Lung (tissue), 12 donors: ENCODE measurements around the gene AFAP1. TPM values are rescaled to one million over a fixed set of nuclear protein-coding genes. Genes with fewer than 3 reads are reported as not detected.

Experiments
- ATAC-seq: fragments of 200-7000 bp; cut with Tn5 transposase; one replicate; pipeline ENCODE4 v1.9.1; 2020; ENCODE audit warnings: moderate number of reproducible peaks; ENCODE audit not compliant: insufficient read depth, low FRiP score
- DNase-seq, 3 donors: peaks; one replicate each; pipeline ENCODE4 v3.0.0-alpha.2; 2013 to 2017
- H3K27ac ChIP-seq, 2 donors: one replicate each; pipeline ENCODE4 v1.5.1; 2013; ENCODE audit warnings: mild to moderate bottlenecking in 2 of 2, moderate library complexity in 2 of 2, control low read depth in 1 of 2, inconsistent platforms in 1 of 2, low read depth in 1 of 2, low read length in 1 of 2
- H3K27me3 ChIP-seq, 3 donors: one replicate each; pipeline ENCODE4 v1.5.1; 2013; ENCODE audit warnings: low read length in 2 of 3; ENCODE audit not compliant: control insufficient read depth in 3 of 3, insufficient read depth in 3 of 3
- H3K36me3 ChIP-seq, 4 donors: one replicate each; pipeline ENCODE4 v1.5.1; 2013; ENCODE audit warnings: low read length in 4 of 4, mild to moderate bottlenecking in 1 of 4, moderate library complexity in 1 of 4; ENCODE audit not compliant: control insufficient read depth in 4 of 4, insufficient read depth in 4 of 4
- H3K4me1 ChIP-seq, 5 donors: one replicate each; pipeline ENCODE4 v1.5.1; 2013; ENCODE audit warnings: low read length in 5 of 5, mild to moderate bottlenecking in 2 of 5, moderate library complexity in 1 of 5; ENCODE audit not compliant: control insufficient read depth in 5 of 5, insufficient read depth in 5 of 5
- H3K4me3 ChIP-seq: one replicate; pipeline ENCODE4 v1.5.1; 2013; ENCODE audit warnings: mild to moderate bottlenecking, control low read depth, moderate library complexity
- H3K9ac ChIP-seq, 2 donors: one replicate each; pipeline ENCODE4 v1.5.1; 2013; ENCODE audit warnings: low read length in 2 of 2, control low read depth in 1 of 2; ENCODE audit not compliant: insufficient read depth in 1 of 2
- H3K9me3 ChIP-seq, 4 donors: one replicate each; pipeline ENCODE4 v1.5.1; 2013; ENCODE audit warnings: low read length in 3 of 4, mild to moderate bottlenecking in 1 of 4, moderate library complexity in 1 of 4; ENCODE audit not compliant: control insufficient read depth in 4 of 4, insufficient read depth in 3 of 4
- CTCF ChIP-seq: IDR thresholded peaks from 2 replicates; pipeline ENCODE4 v1.5.1; 2012; ENCODE audit warnings: mild to moderate bottlenecking; ENCODE audit errors: control extremely low read depth, extremely low read depth
- WGBS, 2 donors: extraction: QIAGEN DNeasy Blood & Tissue Kit; methylation state at CpG; one replicate each; pipeline ENCODE4 v1.1.7; 2013; 5-methylcytosine and 5-hydroxymethylcytosine counted together
- polyA plus RNA-seq, 2 donors: library from polyadenylated mRNA; stranded (reverse); fragments of 200-250 nt; gene quantifications; one replicate each; pipeline ENCODE4 v1.2.1, GENCODE V29; 2013
- total RNA-seq, 2 donors: library from RNA; depleted of rRNA in 1 of 2; stranded (reverse); fragments of >200 nt in 1 of 2; gene quantifications; one replicate each; pipeline ENCODE4 v1.2.1, GENCODE V29; 2014 to 2021
- donor health status: control.
- donor health status: control.
- donor health status: Bipolar disorder and iron deficiency.
- donor health status: healthy.
- donor health status: DM: yes; HTN: yes; CAD: no.

AFAP1 gene
- total and polyA plus RNA-seq, 4 donors, result 5.3 to 34.1 (median 12.3) TPM

- DNase-seq (no peak), ATAC-seq (no peak)
- H3K4me3 ChIP-seq, result no peak overlapping the region
- H3K9me3 ChIP-seq, result no peaks in the 10 kb centered on the region
- H3K27me3 ChIP-seq, result no peaks in the 10 kb centered on the region
- WGBS, 2 donors, result 86 to 87% methylated on average over 6 of the region's 6 CpGs
- peaks cover 0 to 14% (median 9%) of the 10 kb centered on the region in 4 donors for H3K36me3 ChIP-seq
- no peak overlapping the region for H3K9ac ChIP-seq
- TF ChIP-seq CTCF, result no peak
- peak overlapping the region in 1 of 2 donors; percentile 0 for H3K27ac ChIP-seq
- H3K4me1 ChIP-seq, result peaks cover 0 to 25% (median 7%) of the 10 kb centered on the region in 5 donors
These were observed 98.6 kb downstream of the AFAP1 start for GRCh38 chr4:7841071-7841470.

- 60 to 67% methylated on average over 4 of the region's 4 CpGs for WGBS, 2 donors
- DNase-seq, result no peak
- H3K36me3 ChIP-seq, result peaks cover 0 to 14% (median 9%) of the 10 kb centered on the region in 4 donors
- no peak overlapping the region for H3K4me3 ChIP-seq
- no peak for TF ChIP-seq CTCF
- H3K9ac ChIP-seq, result no peak overlapping the region
- H3K9me3 ChIP-seq, result no peaks in the 10 kb centered on the region
- H3K4me1 ChIP-seq, result peaks cover 0 to 25% (median 7%) of the 10 kb centered on the region in 5 donors
- no peak overlapping the region for H3K27ac ChIP-seq
- ATAC-seq, result no peak
- no peaks in the 10 kb centered on the region for H3K27me3 ChIP-seq
These were observed 99.8 kb downstream of the AFAP1 start for GRCh38 chr4:7839856-7840255.

GRCh38 chr4:7838136-7838782 is 101.4 kb downstream of the AFAP1 start:
- H3K27me3 ChIP-seq, result no peaks in the 10 kb centered on the region
- ATAC-seq, result no peak
- no peak for TF ChIP-seq CTCF
- H3K36me3 ChIP-seq, result peaks cover 0 to 21% (median 10%) of the 10 kb centered on the region in 4 donors
- no peak for DNase-seq
- no peaks in the 10 kb centered on the region for H3K9me3 ChIP-seq
- H3K27ac ChIP-seq, result no peak overlapping the region
- peaks cover 0 to 19% (median 2%) of the 10 kb centered on the region in 5 donors for H3K4me1 ChIP-seq
- H3K4me3 ChIP-seq, result no peak overlapping the region
- H3K9ac ChIP-seq, result no peak overlapping the region
- 85 to 91% methylated on average over 13 of the region's 13 CpGs for WGBS, 2 donors
